Subcutaneous abdominal adipose tissue (tissue), 5 donors: ENCODE results near the gene AP2S1.

ENCODE experiments used
- H3K27ac ChIP-seq: one replicate; pipeline ENCODE4 v1.7.0; 2013; ENCODE audit warnings: low read depth, mild to moderate bottlenecking, inconsistent platforms, low read length, moderate library complexity
- H3K27me3 ChIP-seq, 5 donors: one replicate each; pipeline ENCODE4 v1.7.0; 2013; ENCODE audit warnings: low read length in 5 of 5, inconsistent platforms in 1 of 5; ENCODE audit not compliant: control insufficient read depth in 5 of 5, insufficient read depth in 4 of 5
- H3K36me3 ChIP-seq, 5 donors: one replicate each; pipeline ENCODE4 v1.7.0; 2013; ENCODE audit warnings: low read length in 5 of 5; ENCODE audit not compliant: control insufficient read depth in 5 of 5, insufficient read depth in 5 of 5
- H3K4me1 ChIP-seq, 5 donors: one replicate each; pipeline ENCODE4 v1.7.0; 2013; ENCODE audit warnings: low read length in 5 of 5, mild to moderate bottlenecking in 3 of 5, moderate library complexity in 1 of 5; ENCODE audit not compliant: control insufficient read depth in 5 of 5, insufficient read depth in 5 of 5
- H3K4me3 ChIP-seq, 5 donors: one replicate each; pipeline ENCODE4 v1.7.0; 2013; ENCODE audit warnings: low read length in 5 of 5, low read depth in 1 of 5
- H3K9ac ChIP-seq, 5 donors: one replicate each; pipeline ENCODE4 v1.7.0; 2013; ENCODE audit warnings: low read length in 5 of 5, mild to moderate bottlenecking in 4 of 5, moderate library complexity in 3 of 5
- H3K9me3 ChIP-seq, 5 donors: one replicate each; pipeline ENCODE4 v1.7.0; 2013; ENCODE audit warnings: low read length in 5 of 5; ENCODE audit not compliant: control insufficient read depth in 5 of 5
- donor health status: healthy.
- donor health status: healthy.
- donor health status: healthy.
- donor health status: healthy.
- donor health status: healthy.

The AP2S1 gene

GRCh38 chr19:46788262-46788967, 62.2 kb downstream of the AP2S1 start, which contains the start of gene SLC1A5:
TSS of gene SLC1A5 (minus strand) at chr19:46788594. CDS start at chr19:46787965, 629 bp downstream.
- Histone ChIP-seq H3K36me3 (peaks cover 0 to 7% (median 5%) of the 10 kb centered on the region in 5 donors), H3K9ac (peak within 1 kb of the TSS; percentile 48 to 98 (median 91)), H3K27ac (peak within 1 kb of the TSS; percentile 100), H3K4me3 (peak within 1 kb of the TSS; percentile 83 to 92 (median 89)), H3K27me3 (no peaks in the 10 kb centered on the region), H3K4me1 (peaks cover 9 to 56% (median 43%) of the 10 kb centered on the region in 5 donors), H3K9me3 (no peaks in the 10 kb centered on the region)
